ENCODE data around the gene FRMD8.

The FRMD8 gene

GRCh38 chr11:65377036-65377435 lies 9.4 kb upstream of the FRMD8 start:
- DNase-seq, result no peak

- DNase-seq, result no peak
Measured at GRCh38 chr11:65377777-65378176, 8.7 kb upstream of the FRMD8 start.

GRCh38 chr11:65378208-65378927 lies 8.1 kb upstream of the FRMD8 start:
- DNase-seq, result no peak

GRCh38 chr11:65378928-65379638 lies 7.4 kb upstream of the FRMD8 start:
- DNase-seq, result no peak

- no peak for DNase-seq
Measured at GRCh38 chr11:65379698-65380459, 6.6 kb upstream of the FRMD8 start.

GRCh38 chr11:65380460-65381119 lies 5.8 kb upstream of the FRMD8 start:
- no peak for DNase-seq

- no peak for DNase-seq
Measured at GRCh38 chr11:65381716-65382032, 4.8 kb upstream of the FRMD8 start.

- DNase-seq, result peak; percentile 87 to 95
Measured at GRCh38 chr11:65382033-65382803, 4.2 kb upstream of the FRMD8 start, which contains the start of gene SLC25A45. Gene SLC25A45, minus strand, starts transcription at chr11:65382646. Its CDS starts 695 bp downstream, at chr11:65381951.

- DNase-seq, result no peak
Measured at GRCh38 chr11:65382804-65383368, 3.6 kb upstream of the FRMD8 start.

GRCh38 chr11:65383778-65384177 lies 2.7 kb upstream of the FRMD8 start:
- DNase-seq, result no peak

GRCh38 chr11:65384301-65384889 lies 2.0 kb upstream of the FRMD8 start:
- no peak for DNase-seq

GRCh38 chr11:65388731-65389130 lies 2.3 kb downstream of the FRMD8 start:
- no peak for DNase-seq

GRCh38 chr11:65389294-65389980 lies 3.0 kb downstream of the FRMD8 start:
- no peak for DNase-seq

- no peak for DNase-seq
Measured at GRCh38 chr11:65390099-65390941, 3.9 kb downstream of the FRMD8 start.

GRCh38 chr11:65390996-65391395 lies 4.6 kb downstream of the FRMD8 start:
- DNase-seq, result no peak

- no peak for DNase-seq
Measured at GRCh38 chr11:65392186-65392829, 5.9 kb downstream of the FRMD8 start.

- DNase-seq, result no peak
Measured at GRCh38 chr11:65392899-65393298, 6.5 kb downstream of the FRMD8 start.

GRCh38 chr11:65393513-65394079 lies 7.2 kb downstream of the FRMD8 start:
- no peak for DNase-seq

GRCh38 chr11:65394125-65394536 lies 7.7 kb downstream of the FRMD8 start:
- DNase-seq, result no peak
